NB4 (cell line): ENCODE measurements around the gene TSPAN31.

Experiments
- MYC ChIP-seq: IDR thresholded peaks from 2 replicates; pipeline ENCODE4 v1.6.1; 2011; ENCODE audit warnings: low read depth, low read length
- POLR2A ChIP-seq: IDR thresholded peaks from 2 replicates; pipeline ENCODE4 v1.6.1; 2011; ENCODE audit warnings: mild to moderate bottlenecking; ENCODE audit not compliant: insufficient read length; ENCODE audit errors: extremely low read depth
- TF ChIP-seq, protein P1 (sequence below): IDR thresholded peaks from one replicate; pipeline ENCODE4 v1.5.1; 2012; ENCODE audit warnings: low read depth, low read length
- TF ChIP-seq, protein P2 (sequence below): IDR thresholded peaks from 2 replicates; pipeline ENCODE4 v1.6.1; 2011; ENCODE audit warnings: low read depth, low read length

DNA sequence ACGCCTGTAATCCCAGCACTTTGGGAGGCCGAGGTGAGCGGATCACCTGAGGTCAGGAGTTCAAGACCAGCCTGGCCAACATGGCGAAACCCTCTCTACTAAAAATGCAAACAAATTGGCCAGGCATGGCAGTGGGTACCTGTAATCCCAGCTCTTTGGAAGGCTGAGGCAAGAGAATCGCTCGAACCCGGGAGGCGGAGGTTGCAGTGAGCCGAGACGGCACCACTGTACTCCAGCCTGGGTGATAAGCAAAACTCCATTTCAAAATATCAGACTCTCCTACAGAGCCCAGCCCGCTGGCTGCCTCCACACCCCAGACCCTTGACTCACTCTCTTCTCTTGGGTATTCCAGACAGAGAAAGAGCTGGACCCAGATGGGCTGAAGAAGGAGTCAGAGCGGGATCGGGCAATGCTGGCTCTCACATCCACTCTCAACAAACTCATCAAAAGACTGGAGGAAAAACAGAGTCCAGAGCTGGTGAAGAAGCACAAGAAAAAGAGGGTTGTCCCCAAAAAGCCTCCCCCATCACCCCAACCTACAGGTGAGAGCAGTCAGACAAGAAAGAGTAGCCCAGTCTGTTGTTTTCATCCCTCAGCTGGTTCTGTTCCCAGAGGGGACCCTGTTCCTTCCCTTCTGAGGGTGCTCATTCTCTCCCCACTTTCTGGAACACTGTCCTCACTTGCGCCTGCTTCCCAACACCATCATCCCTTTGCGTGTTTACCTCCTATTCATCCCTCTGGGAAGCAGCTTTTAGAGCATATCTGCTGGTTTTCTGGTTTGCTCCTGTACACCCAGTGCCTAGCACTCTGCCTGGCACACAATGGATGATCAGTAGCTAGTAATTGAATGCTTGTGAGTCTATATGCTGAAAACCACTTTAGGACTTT, 26.0 kb upstream of the TSPAN31 start:
- no peak for TF ChIP-seq POLR2A
- TF ChIP-seq, protein P1, sequence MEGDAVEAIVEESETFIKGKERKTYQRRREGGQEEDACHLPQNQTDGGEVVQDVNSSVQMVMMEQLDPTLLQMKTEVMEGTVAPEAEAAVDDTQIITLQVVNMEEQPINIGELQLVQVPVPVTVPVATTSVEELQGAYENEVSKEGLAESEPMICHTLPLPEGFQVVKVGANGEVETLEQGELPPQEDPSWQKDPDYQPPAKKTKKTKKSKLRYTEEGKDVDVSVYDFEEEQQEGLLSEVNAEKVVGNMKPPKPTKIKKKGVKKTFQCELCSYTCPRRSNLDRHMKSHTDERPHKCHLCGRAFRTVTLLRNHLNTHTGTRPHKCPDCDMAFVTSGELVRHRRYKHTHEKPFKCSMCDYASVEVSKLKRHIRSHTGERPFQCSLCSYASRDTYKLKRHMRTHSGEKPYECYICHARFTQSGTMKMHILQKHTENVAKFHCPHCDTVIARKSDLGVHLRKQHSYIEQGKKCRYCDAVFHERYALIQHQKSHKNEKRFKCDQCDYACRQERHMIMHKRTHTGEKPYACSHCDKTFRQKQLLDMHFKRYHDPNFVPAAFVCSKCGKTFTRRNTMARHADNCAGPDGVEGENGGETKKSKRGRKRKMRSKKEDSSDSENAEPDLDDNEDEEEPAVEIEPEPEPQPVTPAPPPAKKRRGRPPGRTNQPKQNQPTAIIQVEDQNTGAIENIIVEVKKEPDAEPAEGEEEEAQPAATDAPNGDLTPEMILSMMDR, result no peak
- no peak for TF ChIP-seq MYC
- TF ChIP-seq, protein P2, sequence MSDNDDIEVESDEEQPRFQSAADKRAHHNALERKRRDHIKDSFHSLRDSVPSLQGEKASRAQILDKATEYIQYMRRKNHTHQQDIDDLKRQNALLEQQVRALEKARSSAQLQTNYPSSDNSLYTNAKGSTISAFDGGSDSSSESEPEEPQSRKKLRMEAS, result no peak
